MM.1S (cell line): ENCODE data around the gene PLK2.

Experiments used
- EZH2 ChIP-seq: fragments of 300-600 bp; sonication (generic); optimal IDR thresholded peaks from 2 replicates; pipeline ENCODE3; 2017; ENCODE audit warnings: low read depth, mild to moderate bottlenecking, antibody characterized with exemption, low read length, mixed read lengths
- TF ChIP-seq, protein P1 (sequence below): fragments of 300-600 bp; sonication (generic); IDR thresholded peaks from 2 replicates; pipeline ENCODE4 v1.5.1; 2016; ENCODE audit warnings: antibody characterized with exemption, low read length, mixed read lengths

DNA sequence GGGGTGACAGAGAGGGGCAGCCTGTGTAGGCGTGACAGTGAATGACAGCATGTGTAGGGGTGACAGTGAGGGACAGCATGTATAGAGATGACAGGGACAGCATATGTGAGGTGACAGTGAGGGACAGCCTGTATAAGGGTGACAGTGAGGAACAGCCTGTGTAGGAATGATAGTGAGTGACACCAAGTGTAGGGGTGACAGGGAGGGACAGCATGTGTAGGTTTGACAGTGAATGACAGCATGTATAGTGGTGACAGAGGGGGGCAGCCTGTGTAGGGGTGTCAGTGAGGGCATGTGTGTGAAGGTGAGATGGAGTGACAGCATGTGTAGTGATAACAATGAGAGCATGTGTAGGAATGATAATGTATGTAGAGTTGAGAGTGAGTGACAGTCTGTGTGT is 22.6 kb upstream of the PLK2 start:
- TF ChIP-seq, protein P1, sequence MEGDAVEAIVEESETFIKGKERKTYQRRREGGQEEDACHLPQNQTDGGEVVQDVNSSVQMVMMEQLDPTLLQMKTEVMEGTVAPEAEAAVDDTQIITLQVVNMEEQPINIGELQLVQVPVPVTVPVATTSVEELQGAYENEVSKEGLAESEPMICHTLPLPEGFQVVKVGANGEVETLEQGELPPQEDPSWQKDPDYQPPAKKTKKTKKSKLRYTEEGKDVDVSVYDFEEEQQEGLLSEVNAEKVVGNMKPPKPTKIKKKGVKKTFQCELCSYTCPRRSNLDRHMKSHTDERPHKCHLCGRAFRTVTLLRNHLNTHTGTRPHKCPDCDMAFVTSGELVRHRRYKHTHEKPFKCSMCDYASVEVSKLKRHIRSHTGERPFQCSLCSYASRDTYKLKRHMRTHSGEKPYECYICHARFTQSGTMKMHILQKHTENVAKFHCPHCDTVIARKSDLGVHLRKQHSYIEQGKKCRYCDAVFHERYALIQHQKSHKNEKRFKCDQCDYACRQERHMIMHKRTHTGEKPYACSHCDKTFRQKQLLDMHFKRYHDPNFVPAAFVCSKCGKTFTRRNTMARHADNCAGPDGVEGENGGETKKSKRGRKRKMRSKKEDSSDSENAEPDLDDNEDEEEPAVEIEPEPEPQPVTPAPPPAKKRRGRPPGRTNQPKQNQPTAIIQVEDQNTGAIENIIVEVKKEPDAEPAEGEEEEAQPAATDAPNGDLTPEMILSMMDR = no peak
- TF ChIP-seq EZH2 = no peak
